A549 (cell line): ENCODE results near the gene KCNG4.

ENCODE experiments used
- BHLHE40 ChIP-seq: IDR thresholded peaks from 2 replicates; pipeline ENCODE4 v1.6.1; 2012; ENCODE audit warnings: low read depth, low read length, inconsistent platforms
- CBX8 ChIP-seq: fragments of 200-600 bp; sonication (generic); IDR thresholded peaks from 2 replicates; pipeline ENCODE4 v1.6.1; 2016
- CHD2 ChIP-seq: fragments of 150-350 bp; IDR thresholded peaks from 2 replicates; pipeline ENCODE4 v1.6.1; 2014; ENCODE audit warnings: low read length; ENCODE audit not compliant: partially characterized antibody
- CHD4 ChIP-seq: fragments of 200-600 bp; sonication (generic); IDR thresholded peaks from 2 replicates; pipeline ENCODE4 v1.6.1; 2016; ENCODE audit warnings: antibody characterized with exemption, mild to moderate bottlenecking, borderline replicate concordance
- EP300 ChIP-seq, 2 experiments: fragments of >200 bp; sonication (Bioruptor Twin); formaldehyde crosslinking; IDR thresholded peaks; 2 replicates in 1 of 2; 3 replicates in 1 of 2; pipeline ENCODE4 v1.6.1; 2016 to 2017
- KDM1A ChIP-seq: fragments of 200-600 bp; sonication (generic); IDR thresholded peaks from 2 replicates; pipeline ENCODE4 v1.6.1; 2016; ENCODE audit warnings: low read depth, mild to moderate bottlenecking
- NPAS2 ChIP-seq: fragments of 250-450 bp; sonication (Bioruptor Pico); IDR thresholded peaks from 2 replicates; pipeline ENCODE4 v1.8.0; 2022; ENCODE audit warnings: mild to moderate bottlenecking, moderate library complexity, borderline replicate concordance
- PHF8 ChIP-seq: fragments of 200-600 bp; sonication (generic); IDR thresholded peaks from 2 replicates; pipeline ENCODE4 v1.6.1; 2016; ENCODE audit warnings: low read depth, mild to moderate bottlenecking, antibody characterized with exemption, moderate library complexity, borderline replicate concordance
- POLR2A ChIP-seq: IDR thresholded peaks from 2 replicates; pipeline ENCODE4 v1.6.1; 2012; ENCODE audit warnings: mild to moderate bottlenecking, low read length
- RAD21 ChIP-seq, 2 experiments: fragments of >200 bp in 1 of 2; sonication (Bioruptor Twin) in 1 of 2; formaldehyde crosslinking in 1 of 2; IDR thresholded peaks in 1 of 2; conservative IDR thresholded peaks in 1 of 2; 2 replicates in 1 of 2; 3 replicates in 1 of 2; pipeline ENCODE4 v1.6.1; 2012 to 2018; ENCODE audit warnings: inconsistent platforms in 1 of 2
- RARB ChIP-seq: fragments of 250-450 bp; sonication (Bioruptor Pico); IDR thresholded peaks from 2 replicates; pipeline ENCODE4 v1.8.0; 2021; ENCODE audit warnings: mild to moderate bottlenecking, moderate library complexity
- RFX5 ChIP-seq: fragments of 450-650 bp; IDR thresholded peaks from 2 replicates; pipeline ENCODE4 v1.7.1; 2014; ENCODE audit warnings: antibody characterized with exemption, mild to moderate bottlenecking, moderate library complexity
- TF ChIP-seq, protein P1 (sequence below): fragments of >200 bp; sonication (Bioruptor Twin); formaldehyde crosslinking; IDR thresholded peaks from 3 replicates; pipeline ENCODE4 v1.5.1; 2016
- TF ChIP-seq, protein P2 (sequence below): fragments of 150-350 bp; IDR thresholded peaks from 2 replicates; pipeline ENCODE4 v1.6.1; 2014; ENCODE audit warnings: low read depth, mild to moderate bottlenecking, low read length

DNA sequence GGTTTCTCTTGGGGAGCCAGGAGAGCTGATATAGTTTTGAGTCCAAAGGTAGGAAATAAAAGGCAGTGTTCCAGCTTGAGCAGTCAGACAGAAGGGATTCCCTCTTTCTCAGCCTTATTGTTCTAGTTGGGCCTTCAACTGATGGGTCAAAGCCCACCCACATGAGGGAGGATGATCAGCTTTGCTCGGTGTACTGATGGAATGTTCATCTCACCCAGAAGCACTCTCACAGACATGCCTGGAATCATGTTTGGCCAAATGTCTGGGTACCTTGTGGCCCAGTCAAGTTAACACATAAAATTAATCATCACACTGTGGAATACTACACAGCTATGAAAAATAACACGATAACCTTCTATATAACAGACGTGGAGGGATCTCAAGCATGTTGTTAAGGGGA lies 23.1 kb upstream of the KCNG4 start:
- TF ChIP-seq, protein P1, sequence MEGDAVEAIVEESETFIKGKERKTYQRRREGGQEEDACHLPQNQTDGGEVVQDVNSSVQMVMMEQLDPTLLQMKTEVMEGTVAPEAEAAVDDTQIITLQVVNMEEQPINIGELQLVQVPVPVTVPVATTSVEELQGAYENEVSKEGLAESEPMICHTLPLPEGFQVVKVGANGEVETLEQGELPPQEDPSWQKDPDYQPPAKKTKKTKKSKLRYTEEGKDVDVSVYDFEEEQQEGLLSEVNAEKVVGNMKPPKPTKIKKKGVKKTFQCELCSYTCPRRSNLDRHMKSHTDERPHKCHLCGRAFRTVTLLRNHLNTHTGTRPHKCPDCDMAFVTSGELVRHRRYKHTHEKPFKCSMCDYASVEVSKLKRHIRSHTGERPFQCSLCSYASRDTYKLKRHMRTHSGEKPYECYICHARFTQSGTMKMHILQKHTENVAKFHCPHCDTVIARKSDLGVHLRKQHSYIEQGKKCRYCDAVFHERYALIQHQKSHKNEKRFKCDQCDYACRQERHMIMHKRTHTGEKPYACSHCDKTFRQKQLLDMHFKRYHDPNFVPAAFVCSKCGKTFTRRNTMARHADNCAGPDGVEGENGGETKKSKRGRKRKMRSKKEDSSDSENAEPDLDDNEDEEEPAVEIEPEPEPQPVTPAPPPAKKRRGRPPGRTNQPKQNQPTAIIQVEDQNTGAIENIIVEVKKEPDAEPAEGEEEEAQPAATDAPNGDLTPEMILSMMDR, result no peak
- TF ChIP-seq, protein P2, sequence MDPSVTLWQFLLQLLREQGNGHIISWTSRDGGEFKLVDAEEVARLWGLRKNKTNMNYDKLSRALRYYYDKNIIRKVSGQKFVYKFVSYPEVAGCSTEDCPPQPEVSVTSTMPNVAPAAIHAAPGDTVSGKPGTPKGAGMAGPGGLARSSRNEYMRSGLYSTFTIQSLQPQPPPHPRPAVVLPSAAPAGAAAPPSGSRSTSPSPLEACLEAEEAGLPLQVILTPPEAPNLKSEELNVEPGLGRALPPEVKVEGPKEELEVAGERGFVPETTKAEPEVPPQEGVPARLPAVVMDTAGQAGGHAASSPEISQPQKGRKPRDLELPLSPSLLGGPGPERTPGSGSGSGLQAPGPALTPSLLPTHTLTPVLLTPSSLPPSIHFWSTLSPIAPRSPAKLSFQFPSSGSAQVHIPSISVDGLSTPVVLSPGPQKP, result no peak
- TF ChIP-seq EP300 (IDR thresholded peaks at IDR 0.05) (no peak), RFX5 (no peak), KDM1A (no peak), CBX8 (no peak), PHF8 (no peak), RARB (CRISPR knock-in tag) (no peak), NPAS2 (CRISPR knock-in tag) (no peak), RAD21 (conservative IDR thresholded peaks at IDR 0.05 in 1 of 2, IDR thresholded peaks at IDR 0.05 in 1 of 2) (no peak), BHLHE40 (no peak), CHD4 (no peak), POLR2A (no peak), CHD2 (no peak)
